Endodermal cell (in vitro differentiated cells): ENCODE measurements around the gene CDCA3. TPM values are rescaled to one million over a fixed set of nuclear protein-coding genes. Genes with fewer than 3 reads are reported as not detected.

Experiments used
- DNase-seq: peaks from one replicate; pipeline ENCODE4 v3.0.0-alpha.2; 2017
- H3K27ac ChIP-seq: 2 replicates; pipeline ENCODE4 v1.5.1; 2013; ENCODE audit warnings: mild to moderate bottlenecking, low read depth, low read length, moderate library complexity
- H3K27me3 ChIP-seq: 2 replicates; pipeline ENCODE4 v1.6.1; 2013; ENCODE audit warnings: mild to moderate bottlenecking, low read length, moderate library complexity; ENCODE audit not compliant: insufficient read depth, control insufficient read depth, poor library complexity, severe bottlenecking
- H3K36me3 ChIP-seq: 2 replicates; pipeline ENCODE4 v1.7.0; 2013; ENCODE audit warnings: mild to moderate bottlenecking, low read length, moderate library complexity; ENCODE audit not compliant: control insufficient read depth, insufficient read depth
- H3K4me1 ChIP-seq: one replicate; pipeline ENCODE4 v1.7.0; 2013; ENCODE audit warnings: low read length; ENCODE audit not compliant: control insufficient read depth, insufficient read depth
- H3K4me3 ChIP-seq: 2 replicates; pipeline ENCODE4 v1.5.1; 2013; ENCODE audit warnings: mild to moderate bottlenecking, low read length, moderate library complexity
- H3K9ac ChIP-seq: 2 replicates; pipeline ENCODE4 v1.6.1; 2013; ENCODE audit warnings: mild to moderate bottlenecking, low read length, moderate library complexity; ENCODE audit not compliant: poor library complexity, severe bottlenecking; ENCODE audit errors: extremely low read depth
- H3K9me3 ChIP-seq: 2 replicates; pipeline ENCODE4 v1.6.1; 2013; ENCODE audit warnings: mild to moderate bottlenecking, low read length, moderate library complexity; ENCODE audit not compliant: control insufficient read depth
- H3K27ac Mint-ChIP-seq: 2 replicates; pipeline ENCODE4 v1.8.0; 2020; ENCODE audit warnings: mixed read lengths
- H3K27me3 Mint-ChIP-seq: 2 replicates; pipeline ENCODE4 v1.8.0; 2021; ENCODE audit warnings: mild to moderate bottlenecking, mixed read lengths; ENCODE audit not compliant: insufficient read depth
- H3K36me3 Mint-ChIP-seq: 2 replicates; pipeline ENCODE4 v1.8.0; 2020; ENCODE audit warnings: low read depth, mixed read lengths
- H3K4me1 Mint-ChIP-seq: 2 replicates; pipeline ENCODE4 v1.8.0; 2020; ENCODE audit warnings: mixed read lengths
- H3K4me3 Mint-ChIP-seq: 2 replicates; pipeline ENCODE4 v1.8.0; 2020; ENCODE audit warnings: mild to moderate bottlenecking, moderate library complexity, mixed read lengths
- H3K9me3 Mint-ChIP-seq: 2 replicates; pipeline ENCODE4 v1.8.0; 2020; ENCODE audit warnings: mild to moderate bottlenecking, mixed read lengths
- WGBS, 2 experiments: methylation state at CpG; one replicate each; pipeline versions ENCODE4 v1.1.5 to v1.1.7; 2013; ENCODE audit warnings: missing lambda C conversion rate in 2 of 2, mixed read lengths in 1 of 2; ENCODE audit not compliant: insufficient coverage in 1 of 2, insufficient read length in 1 of 2; 5-methylcytosine and 5-hydroxymethylcytosine counted together
- total RNA-seq, 2 donors: library from RNA; stranded (reverse); fragmentation: NEBNext Ultra II Directional in 1 of 2; extraction: Animal tissue kit (Norgen Biotek cat#: 25700) in 1 of 2; gene quantifications; 2 replicates in 1 of 2; 3 replicates in 1 of 2; pipeline ENCODE4 v1.2.1, GENCODE V29; 2021
- TF ChIP-seq, protein P1 (sequence below): fragments of 200-600 bp; sonication (generic); conservative IDR thresholded peaks from 2 replicates; pipeline ENCODE4 v1.5.0; 2021; ENCODE audit warnings: antibody characterized with exemption, mild to moderate bottlenecking

The CDCA3 gene
- total RNA-seq, 2 donors from 2014 or later = 53.1 to 63.9 TPM

DNA sequence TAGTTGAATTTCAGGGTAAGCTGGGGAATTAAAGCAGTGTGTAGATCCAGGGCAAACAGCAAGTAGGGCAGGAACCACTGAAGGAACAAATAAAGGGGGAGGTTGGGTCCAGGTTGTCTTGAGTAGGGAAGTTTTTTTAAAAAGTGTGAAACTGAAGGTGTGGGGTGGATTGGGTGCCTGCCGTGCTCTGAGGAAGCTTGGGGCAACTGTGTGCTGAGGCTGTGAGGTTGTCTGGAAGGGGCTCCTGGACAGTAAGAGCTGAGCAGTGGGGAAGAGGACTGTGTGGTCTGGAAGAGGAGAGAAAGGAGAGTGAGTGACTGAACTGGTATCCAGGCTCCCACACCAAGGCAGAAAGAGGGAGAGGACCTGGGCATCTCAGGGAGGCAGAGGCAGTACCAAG, 40.3 kb downstream of the CDCA3 start:
- Histone ChIP-seq H3K27ac (no peak overlapping the region), H3K27me3 (peaks cover 19% of the 10 kb centered on the region), H3K4me3 (no peak overlapping the region), H3K36me3 (no peaks in the 10 kb centered on the region), H3K4me1 (peaks cover 5% of the 10 kb centered on the region), H3K9me3 (no peaks in the 10 kb centered on the region), H3K9ac (no peak overlapping the region)
- Mint-ChIP-seq H3K4me1 (peaks cover 28% of the 10 kb centered on the region), H3K4me3 (no peak overlapping the region), H3K36me3 (no peaks in the 10 kb centered on the region), H3K27ac (peak overlapping the region; percentile 1), H3K9me3 (no peaks in the 10 kb centered on the region), H3K27me3 (peaks cover 37% of the 10 kb centered on the region)
- 43 to 69% methylated on average over 1 of the region's 1 CpG for WGBS, 2 experiments
- TF ChIP-seq, protein P1, sequence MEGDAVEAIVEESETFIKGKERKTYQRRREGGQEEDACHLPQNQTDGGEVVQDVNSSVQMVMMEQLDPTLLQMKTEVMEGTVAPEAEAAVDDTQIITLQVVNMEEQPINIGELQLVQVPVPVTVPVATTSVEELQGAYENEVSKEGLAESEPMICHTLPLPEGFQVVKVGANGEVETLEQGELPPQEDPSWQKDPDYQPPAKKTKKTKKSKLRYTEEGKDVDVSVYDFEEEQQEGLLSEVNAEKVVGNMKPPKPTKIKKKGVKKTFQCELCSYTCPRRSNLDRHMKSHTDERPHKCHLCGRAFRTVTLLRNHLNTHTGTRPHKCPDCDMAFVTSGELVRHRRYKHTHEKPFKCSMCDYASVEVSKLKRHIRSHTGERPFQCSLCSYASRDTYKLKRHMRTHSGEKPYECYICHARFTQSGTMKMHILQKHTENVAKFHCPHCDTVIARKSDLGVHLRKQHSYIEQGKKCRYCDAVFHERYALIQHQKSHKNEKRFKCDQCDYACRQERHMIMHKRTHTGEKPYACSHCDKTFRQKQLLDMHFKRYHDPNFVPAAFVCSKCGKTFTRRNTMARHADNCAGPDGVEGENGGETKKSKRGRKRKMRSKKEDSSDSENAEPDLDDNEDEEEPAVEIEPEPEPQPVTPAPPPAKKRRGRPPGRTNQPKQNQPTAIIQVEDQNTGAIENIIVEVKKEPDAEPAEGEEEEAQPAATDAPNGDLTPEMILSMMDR = no peak
- peak; percentile 56 for DNase-seq

DNA sequence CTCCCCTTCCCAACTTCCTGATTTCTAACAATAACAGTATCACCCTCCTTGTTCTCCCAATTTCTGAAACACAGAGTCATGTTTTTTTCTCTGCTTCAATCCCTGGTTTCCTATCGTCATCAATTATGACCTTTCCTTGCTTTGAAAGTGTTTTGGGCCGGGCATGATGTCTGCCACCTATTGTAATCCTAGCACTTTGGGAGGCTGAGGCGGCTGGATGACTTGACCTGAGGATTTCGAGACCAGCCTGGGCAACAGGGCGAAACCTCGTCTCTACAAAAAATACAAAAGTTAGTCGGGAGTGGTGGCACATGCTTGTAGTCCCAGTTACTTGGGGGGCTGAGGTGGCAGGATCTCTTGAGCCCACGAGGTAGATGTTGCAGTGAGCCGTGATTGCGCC, 42.0 kb downstream of the CDCA3 start:
- 72 to 74% methylated on average over 10 of the region's 10 CpGs for WGBS, 2 experiments
- peaks cover 26% of the 10 kb centered on the region for H3K27me3 Mint-ChIP-seq
- peaks cover 28% of the 10 kb centered on the region for H3K4me1 Mint-ChIP-seq
- peaks cover 5% of the 10 kb centered on the region for H3K4me1 ChIP-seq
- peak overlapping the region; percentile 28 for H3K27ac Mint-ChIP-seq
- no peak overlapping the region for H3K4me3 Mint-ChIP-seq
- H3K4me3 ChIP-seq = no peak overlapping the region
- no peaks in the 10 kb centered on the region for H3K9me3 ChIP-seq
- H3K9me3 Mint-ChIP-seq = peaks cover 12% of the 10 kb centered on the region
- H3K27ac ChIP-seq = no peak overlapping the region
- TF ChIP-seq, protein P1 = no peak
- peak; percentile 77 for DNase-seq
- H3K9ac ChIP-seq = no peak overlapping the region
- H3K27me3 ChIP-seq = peaks cover 2% of the 10 kb centered on the region
- no peaks in the 10 kb centered on the region for H3K36me3 ChIP-seq
- no peaks in the 10 kb centered on the region for H3K36me3 Mint-ChIP-seq

DNA sequence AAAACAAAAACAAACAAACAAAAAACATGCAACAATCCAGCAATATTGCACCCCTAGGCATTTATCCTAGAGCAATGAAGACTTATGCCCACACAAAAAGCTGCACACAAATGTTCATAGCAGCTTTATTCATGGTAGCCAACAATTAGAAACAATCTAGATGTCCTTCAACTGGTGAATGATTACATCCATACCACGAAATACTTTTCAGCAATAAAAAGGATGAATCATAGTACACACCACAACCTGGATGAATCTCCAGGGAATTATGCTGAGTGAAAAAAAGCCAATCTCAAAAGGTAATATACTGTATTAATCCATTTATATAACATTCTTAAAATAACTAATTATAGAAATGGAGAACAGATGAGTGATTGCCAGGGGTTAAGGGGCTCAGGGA, 43.9 kb downstream of the CDCA3 start:
- Mint-ChIP-seq H3K27ac (no peak overlapping the region), H3K4me3 (no peak overlapping the region), H3K36me3 (no peaks in the 10 kb centered on the region), H3K9me3 (peaks cover 16% of the 10 kb centered on the region), H3K4me1 (peaks cover 23% of the 10 kb centered on the region), H3K27me3 (peaks cover 14% of the 10 kb centered on the region)
- Histone ChIP-seq H3K36me3 (no peaks in the 10 kb centered on the region), H3K4me1 (peaks cover 3% of the 10 kb centered on the region), H3K4me3 (no peak overlapping the region), H3K9me3 (no peaks in the 10 kb centered on the region), H3K27ac (no peak overlapping the region), H3K9ac (no peak overlapping the region), H3K27me3 (no peaks in the 10 kb centered on the region)
- DNase-seq = no peak
- TF ChIP-seq, protein P1 = no peak
- WGBS, 2 experiments = 90 to 100% methylated on average over 1 of the region's 1 CpG
